HG03139 (cell line): Measurements from ENCODE around the gene CFAP74.

ENCODE experiments used
- ATAC-seq: cut with Tn5 transposase; IDR thresholded peaks from one replicate; pipeline ENCODE4 v1.9.1; 2021; ENCODE audit not compliant: unreplicated experiment

The CFAP74 gene

DNA sequence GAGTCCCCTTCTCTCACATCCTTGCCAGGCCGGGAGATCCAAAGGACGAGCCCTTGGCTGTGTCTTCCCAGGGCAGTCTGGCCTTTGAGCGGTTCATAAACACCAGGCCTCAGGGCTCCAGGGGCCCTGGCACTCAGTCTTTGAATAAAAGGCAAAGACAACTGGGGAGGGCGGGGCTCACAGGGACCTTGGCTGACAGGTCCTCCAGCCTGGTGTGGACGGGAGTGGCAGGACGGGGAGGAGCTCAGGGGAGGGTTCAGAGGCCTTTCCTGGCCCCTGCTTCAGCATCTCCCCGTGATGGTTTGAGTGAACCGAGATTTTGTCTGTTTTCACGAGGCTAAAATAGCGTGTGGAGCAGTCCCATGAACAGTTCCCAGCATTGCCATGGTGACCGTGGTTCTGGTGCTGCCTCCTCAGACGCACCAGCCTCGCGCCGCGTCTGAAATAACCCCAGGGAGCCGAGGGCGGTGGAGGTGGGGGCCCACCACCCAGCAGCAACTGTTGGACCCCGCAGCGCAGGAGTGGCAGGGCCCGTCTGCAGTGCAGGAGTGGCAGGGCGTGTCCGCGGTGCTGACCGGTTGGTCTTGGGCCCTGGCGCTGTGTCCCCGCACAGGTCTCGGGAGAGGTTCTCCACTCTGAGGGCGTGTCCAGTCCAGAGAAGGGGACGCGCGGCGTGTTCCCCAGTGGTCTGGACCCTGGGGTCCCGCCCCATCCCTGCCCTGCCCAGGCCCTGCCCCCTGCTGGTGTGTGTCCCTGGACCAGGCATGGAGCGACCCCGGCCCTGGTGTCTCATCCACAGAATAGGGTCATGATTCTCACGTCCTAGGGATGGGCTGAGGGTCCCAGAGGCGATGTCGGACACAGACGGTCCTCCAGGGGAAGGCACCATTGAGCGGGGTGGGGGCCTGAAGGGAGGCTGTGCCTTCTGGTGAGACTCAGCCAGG is 39.5 kb upstream of the CFAP74 start:
- ATAC-seq: no peak

DNA sequence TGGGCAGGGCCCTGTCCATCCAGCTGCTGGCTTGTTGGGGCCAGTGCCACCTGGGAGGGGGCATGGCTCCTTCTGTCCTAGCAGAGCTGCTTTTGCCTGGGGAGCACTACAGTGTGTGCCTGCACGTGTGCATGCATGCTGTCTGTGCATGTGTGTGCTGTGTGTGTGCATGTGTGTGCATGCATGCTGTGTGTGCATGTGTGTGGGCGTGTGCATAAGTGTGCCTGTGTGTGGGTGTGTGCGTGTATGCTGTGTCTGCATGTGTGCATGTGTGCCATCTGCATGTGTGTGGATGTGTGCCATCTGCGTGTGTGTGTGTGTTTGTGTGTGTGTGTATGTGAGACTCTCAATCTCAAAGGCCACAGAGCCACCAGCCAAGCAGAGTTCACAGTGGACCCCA is 38.3 kb upstream of the CFAP74 start:
- no peak for ATAC-seq

DNA sequence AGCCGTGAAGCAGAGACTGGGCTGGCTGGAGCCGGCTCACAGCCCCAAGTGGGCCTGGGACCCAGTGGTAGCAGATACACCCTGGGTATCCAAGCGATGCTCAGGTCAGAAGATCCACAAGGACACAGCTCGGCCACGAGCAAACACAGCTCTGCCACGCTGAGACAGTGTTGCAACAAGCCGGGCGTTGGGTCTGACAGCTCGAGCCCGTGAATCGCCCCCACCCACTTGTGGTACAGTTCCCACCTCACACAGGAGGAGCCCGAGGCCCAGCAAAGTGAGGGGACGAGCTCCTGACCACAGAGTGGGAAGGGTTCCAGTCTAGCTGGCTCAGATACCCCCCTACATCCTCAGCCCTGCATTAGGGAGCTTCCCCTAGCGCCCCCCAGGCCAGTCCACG is 37.7 kb upstream of the CFAP74 start:
- ATAC-seq: no peak

DNA sequence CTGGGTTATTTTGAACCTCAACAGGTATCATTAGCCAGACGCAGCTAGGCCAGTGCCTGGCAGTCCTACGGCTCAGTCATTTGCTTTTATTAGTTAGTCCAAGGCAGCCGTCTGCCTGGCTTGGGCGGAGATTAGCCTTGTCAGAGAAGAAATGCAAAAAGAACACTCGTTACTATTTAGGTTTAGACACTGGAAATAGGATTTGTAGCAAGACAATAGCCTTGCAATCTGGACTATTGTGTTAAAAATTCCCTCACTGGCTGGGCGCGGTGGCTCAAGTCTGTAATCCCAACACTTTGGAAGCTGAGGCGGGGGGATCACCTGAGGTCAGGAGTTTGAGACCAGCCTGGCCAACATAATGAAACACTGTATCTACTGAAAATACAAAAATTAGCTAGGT is 35.7 kb upstream of the CFAP74 start:
- no peak for ATAC-seq

DNA sequence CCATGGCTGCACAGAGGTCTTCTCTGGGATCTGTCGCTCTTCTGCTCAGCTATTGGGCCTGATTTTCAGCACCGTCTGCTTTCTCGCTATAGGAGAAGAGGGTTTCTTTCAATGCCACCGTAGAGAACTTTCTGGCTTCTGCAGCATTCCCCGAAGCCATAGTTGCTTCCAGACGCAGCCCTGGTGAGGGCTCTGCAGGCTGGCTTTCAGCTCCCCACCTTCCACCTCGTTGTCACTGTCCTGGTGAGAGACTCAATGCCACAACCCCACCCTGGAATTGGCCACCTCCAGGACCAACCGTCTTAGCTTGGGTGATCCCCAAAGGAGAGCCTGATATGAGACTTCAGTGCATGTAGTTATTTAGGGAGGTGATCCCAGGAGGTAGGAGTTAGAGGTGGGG is 34.6 kb upstream of the CFAP74 start:
- no peak for ATAC-seq

DNA sequence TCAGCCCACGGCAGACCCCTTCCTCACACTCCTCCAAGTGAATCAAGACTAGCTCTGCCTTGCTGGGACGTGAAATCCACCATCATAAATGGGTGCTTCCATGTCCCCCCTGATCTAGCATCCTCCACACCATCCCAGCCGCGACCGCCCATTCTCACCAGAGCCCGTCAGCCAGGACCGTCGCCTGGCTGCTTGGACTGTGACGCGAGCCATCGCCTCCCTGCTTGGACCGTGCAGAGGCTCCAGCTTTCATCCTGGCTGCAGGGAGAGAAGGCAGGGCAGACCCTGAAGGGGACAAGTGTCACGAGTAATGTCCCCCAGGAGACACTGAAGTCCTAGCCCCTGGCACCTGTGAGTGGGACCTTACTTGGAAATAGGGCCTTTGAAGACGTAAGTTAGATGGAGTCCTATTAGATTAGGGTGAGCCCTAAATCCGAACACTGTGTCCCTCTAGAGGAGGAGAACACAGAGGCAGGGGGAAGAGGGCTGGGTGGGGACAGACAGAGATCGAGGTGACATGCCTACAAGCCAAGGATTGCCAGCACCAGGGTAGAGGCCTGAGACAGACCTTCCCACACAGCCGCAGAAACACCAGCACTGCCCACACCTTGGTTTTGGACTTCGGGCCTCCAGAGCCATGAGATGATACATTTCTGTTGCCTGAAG is 33.9 kb upstream of the CFAP74 start:
- no peak for ATAC-seq

DNA sequence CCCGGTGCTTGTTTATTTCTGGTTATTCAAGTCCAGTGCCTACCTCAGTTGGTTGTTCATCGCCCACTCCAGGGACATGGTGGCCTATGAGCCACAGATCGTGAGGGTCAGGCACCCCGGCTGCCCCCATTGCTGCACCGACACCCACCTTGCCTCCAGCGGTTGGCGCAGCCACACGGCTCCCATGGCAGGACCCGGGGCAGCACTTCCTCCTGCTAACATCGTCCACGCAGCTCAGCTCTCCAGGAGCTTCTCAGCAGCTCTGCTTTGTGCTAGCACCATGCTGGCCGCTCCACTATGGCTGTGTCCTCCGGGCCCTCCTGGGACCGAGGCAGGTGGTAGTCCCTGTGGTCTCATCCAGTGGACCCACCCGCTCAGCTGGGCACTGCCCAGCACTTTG is 32.7 kb upstream of the CFAP74 start:
- ATAC-seq: no peak

DNA sequence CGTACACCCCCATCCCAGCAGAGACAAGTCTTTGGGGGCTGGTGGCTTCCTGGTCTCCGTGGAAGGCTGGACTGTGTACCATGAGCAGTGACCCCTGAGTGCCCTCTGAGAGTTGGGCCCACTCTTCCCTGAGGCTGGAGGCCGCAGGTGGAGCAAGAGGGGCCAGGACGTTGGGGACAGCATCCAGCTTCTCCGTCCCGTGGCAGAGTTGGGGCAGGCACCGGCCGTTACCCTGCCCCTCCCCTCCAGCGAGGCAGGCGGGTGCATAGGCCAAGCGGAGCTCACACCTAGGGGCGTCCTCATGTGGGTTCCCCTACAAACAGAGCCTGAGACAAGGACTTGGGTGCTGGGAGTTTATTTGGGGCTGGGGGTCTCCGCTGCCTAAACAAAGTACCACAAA is 29.6 kb upstream of the CFAP74 start:
- no peak for ATAC-seq

DNA sequence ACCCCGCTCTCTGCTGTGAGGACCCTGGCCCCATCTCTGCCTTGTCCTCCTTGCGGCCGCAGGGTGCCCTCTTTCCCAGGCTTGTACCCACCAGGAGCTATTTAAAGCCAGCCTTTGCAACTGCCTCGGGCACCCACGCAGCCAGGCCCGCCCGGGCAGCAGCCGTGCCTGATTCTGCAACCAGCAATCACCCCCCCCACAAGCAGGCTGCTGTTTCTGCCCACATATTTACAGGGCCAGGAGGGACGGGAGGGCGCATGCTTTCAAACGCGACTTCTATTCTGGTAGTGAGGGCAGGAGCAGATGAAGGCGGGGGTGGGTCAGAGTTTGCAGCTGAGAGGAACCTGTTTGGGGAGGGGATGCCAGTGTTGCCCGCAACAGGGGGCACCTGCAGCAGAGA is 29.2 kb upstream of the CFAP74 start:
- ATAC-seq: no peak

DNA sequence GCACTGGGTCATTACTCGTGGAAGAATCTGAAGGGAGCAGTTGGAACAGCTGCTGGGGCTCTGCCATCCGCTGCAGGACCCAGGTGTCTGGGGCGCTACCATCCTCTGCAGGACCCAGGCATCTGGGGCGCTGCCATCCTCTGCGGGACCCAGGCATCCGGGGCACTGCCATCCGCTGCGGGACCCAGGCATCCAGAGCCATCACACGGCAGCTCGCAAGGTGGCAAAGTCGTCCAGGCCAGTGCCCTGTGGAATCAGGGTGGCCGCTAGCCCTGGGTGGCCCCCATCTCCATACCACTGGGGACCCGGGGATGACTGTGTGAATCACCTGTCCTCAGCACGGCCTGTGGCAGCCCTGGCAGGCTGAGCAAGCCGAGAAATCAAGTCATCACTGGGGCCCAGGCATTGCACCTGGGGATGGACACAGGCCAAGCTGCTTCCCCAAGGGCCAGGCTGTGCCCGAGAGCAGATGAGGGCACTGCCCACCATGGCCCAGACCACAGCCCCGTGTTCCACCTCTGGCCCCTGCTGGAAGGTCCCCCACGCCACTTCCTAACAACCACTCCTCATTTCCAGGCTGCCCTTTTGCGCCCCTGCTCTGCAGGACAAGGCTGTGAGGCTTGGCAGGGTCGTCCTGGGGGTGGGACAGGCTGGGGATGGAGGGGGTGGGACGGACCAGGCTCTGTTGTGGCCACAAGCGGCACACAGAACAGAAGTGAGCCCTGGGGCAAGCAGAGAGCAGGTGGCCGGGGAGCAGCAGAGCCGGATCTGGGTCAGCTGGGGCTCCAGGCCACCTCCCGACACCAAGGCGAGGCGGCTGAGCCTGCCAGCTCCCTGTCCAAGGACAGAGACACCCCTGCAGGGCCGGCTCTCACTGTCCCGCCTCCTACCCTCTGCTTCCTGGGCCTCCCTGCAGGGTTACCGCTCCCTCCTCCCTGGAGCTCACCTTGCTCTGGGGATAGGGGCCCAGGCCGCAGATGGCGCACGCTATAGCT is 28.3 kb upstream of the CFAP74 start:
- ATAC-seq: no peak

DNA sequence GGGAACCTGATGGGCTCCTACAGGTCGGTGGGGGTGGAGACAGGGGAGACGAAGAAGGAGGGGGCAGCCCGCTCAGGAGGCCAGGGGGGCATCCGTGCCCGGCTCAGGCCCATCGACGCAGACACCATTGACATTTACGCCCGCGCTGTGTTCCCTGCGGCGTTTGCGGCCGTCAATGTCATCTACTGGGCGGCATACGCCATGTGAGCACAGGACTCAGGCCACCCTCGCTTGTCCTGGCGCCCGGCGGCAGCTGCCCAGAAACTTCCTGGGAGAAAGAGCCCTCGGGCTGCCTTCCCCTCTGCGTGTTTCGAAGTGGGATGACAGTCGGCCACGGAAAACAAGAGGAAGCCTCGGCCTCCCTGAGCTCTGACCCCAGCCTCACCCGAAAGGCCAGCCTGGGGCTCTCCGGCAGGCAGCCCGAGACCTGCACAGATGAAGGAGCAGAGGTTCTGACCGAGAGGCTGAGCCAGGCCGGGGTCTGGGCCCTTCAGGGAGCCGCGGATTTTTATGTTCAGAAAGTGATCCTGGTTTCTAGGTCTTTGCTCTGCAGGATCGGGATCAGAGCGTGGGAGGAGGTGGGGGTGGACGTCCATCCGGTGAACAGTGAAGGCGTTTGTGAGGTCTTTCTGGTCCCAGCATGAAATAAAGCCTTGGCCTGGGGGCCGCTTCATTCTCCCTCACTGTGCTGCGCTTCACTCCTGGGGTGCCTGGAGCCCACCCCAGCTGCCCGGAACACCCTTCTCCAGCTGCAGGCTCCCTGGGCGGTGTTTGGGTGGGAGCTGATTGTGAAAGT is 26.7 kb upstream of the CFAP74 start:
- no peak for ATAC-seq

DNA sequence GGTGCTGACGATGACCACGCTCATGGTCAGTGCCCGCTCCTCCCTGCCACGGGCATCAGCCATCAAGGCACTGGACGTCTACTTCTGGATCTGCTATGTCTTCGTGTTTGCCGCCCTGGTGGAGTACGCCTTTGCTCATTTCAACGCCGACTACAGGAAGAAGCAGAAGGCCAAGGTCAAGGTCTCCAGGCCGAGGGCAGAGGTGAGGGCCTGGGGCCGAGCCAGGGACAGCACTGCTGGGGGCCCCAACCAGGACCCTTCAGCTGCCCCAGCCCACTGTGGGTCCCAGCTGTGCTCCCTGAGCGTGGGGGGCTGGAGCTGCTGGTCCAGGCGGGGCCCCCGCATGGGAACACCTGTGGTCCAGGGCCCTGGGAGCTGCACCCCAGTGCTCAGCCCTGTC is 26.0 kb upstream of the CFAP74 start:
- ATAC-seq: no peak

DNA sequence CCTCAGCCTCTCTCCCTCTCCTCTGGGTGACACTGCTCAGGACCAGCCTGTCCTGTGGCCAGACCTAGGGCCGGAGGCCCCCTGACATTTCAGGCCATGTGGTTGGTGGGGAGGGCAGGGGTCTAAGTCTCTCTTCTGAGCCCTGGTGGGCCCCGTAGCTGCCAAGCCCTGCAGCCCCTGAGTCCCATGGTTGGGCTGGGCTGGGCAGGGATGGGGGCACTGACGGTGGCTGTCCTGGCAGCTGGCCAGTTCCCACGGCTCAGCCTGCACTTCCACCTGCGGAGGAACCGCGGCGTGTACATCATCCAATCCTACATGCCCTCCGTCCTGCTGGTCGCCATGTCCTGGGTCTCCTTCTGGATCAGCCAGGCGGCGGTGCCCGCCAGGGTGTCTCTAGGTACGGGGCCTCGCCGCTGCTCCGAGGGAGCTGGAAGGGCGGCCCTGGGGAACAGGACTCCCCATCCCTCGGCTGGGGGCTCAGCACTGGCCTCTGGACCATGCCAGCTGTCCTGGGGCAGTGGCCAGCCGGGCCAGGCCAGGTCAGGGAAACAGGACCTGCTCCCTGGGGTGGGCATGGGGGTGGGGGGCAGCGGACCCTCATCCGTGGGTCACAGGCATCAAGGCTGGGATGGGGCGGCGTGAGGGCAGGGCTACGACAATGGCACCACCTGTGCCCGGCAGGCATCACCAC is 25.4 kb upstream of the CFAP74 start:
- no peak for ATAC-seq

DNA sequence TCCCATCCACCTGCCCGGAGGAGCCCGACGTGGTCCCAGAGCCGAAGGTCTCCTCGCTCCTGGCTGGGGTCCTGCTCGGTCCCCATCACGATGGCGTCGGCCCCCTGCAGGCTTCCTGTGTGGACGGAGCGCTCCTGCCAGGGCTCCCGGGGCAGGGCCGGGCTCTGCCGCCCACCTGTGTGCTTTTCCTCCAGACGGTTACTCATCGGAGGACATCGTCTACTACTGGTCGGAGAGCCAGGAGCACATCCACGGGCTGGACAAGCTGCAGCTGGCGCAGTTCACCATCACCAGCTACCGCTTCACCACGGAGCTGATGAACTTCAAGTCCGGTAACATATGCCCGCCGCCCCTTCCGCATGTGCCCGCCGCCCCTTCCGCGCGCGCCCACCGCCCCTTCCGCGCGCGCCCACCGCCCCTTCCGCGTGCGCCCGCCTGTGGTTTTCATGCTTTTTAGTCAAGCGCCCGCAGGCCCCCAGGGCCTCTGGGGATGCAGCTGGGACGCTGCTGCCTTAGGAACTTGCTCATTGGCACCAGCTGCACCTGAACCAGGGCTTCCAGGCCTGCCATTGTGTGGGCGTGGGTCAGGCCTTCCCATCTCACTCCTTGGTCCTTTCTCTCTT is 24.5 kb upstream of the CFAP74 start:
- no peak for ATAC-seq

DNA sequence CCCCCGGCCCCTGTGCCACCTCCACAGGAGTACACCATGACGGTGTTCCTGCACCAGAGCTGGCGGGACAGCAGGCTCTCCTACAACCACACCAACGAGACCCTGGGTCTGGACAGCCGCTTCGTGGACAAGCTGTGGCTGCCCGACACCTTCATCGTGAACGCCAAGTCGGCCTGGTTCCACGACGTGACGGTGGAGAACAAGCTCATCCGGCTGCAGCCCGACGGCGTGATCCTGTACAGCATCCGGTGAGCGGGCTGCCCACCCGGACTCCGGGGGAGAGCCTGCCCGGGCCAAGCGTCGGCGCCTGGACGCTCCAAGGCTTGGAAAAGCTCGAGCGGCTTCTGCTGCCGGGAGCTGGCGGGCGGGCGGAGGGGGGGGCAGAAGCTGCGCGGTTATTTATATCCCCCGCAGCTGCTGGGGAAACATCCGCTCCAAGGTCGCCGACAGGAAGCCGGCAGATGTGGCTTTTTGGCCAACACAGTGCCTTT is 21.9 kb upstream of the CFAP74 start:
- ATAC-seq: no peak

DNA sequence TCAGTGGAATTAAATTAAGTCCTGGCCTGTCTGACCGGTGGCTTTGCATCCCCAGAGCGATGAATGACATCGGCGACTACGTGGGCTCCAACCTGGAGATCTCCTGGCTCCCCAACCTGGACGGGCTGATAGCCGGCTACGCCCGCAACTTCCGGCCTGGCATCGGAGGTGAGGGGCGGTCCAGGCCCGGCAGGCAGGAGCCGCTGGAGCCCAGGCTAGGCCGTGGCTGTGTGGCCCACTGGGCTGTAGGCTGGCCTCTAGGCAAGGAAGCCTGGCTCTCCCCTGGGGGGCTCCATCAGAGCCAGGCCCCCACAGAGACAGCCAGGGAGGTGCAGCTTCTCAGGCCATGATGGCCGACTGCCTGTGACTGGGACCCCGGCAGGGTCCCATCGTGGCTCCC is 21.3 kb upstream of the CFAP74 start:
- no peak for ATAC-seq

DNA sequence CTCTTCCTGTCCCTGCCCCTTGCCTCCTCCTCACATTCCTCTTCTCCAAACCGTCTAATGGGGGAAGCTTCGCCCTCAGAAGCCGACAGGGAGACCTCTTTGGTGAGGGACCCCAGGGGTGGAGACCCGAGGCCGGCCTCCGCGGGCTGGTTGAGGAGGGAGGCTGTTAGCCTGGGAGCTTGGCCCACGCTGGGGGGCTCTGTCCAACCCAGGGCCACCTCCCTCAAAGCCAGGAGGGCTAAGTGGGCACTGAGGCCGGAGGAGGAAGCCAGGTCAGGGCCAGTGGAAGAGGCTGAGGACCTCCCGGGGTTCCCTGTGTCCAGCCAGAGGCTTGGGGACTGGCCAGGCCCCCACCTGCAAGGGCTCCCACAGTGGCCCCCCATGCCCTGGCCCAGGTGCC is 20.9 kb upstream of the CFAP74 start:
- ATAC-seq: no peak

DNA sequence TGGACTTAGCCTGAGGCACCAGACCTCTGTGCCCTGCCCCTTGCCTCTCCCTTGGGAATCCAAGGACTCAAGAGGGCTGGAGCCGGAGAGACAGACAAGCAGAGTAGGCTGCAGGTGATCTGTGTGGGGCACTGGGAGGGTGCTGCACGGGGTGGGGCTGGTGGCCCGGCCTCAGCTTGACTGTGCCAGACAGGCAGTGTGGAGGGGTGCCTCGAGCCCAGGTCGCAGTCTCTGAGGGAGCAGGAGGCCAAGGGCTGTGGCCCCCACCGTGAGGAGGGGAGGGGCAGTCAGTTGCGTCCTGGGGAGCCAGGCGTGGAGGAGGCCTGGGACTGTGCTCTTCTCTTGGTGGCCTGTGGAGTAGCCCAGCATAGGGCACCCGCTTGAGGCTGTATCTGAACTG is 19.6 kb upstream of the CFAP74 start:
- no peak for ATAC-seq

DNA sequence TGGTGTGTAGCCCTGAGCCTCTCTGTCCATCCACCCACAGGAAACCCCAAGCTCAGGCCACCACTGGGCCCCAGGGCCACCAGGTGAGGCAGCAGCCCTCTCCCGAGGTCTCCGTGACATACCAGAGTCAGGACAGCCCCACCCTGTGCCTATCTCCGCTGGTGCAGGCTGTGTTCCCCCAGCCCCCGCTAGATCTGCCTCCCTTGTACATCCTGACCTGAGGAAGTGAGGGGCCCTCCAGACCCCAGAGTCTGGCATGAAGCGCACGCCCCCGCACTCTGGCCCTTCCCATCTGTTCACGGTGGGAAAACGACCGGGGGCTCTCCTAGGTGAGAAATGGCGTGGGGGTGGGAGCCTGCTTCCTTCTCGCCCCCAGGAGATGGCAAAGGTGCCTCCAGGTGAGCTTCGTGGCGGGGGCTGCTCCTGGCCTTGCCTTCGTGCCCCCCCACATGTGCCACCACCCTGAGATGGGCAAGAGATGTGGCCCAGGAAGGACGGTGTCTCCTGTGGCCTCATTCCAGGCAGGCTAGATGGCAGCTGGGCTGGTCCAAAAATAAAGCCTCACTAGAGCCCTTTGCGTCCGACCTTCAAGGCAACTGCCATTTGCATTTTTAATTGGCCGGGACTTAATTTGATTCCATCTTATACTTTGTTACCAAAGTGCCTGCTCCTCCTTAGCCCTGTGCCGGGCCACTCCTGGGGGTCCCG is 18.6 kb upstream of the CFAP74 start:
- no peak for ATAC-seq
